ENCODE measurements around the gene CDHR3. TPM values are rescaled to one million over a fixed set of nuclear protein-coding genes. Genes with fewer than 3 reads are reported as not detected.

Gene CDHR3
- polyA plus RNA-seq, 1 donor from 2014 or later: 2.9 TPM

GRCh38 chr7:106045139-106045538, 82.1 kb downstream of the CDHR3 start:
- H3K27me3 ChIP-seq (ENCODE audit: insufficient read depth, low read depth, low read length): no peaks in the 10 kb centered on the region
- no peaks in the 10 kb centered on the region for H3F3A ChIP-seq (ENCODE audit: insufficient read depth, low read length, poor library complexity, severe bottlenecking)
- H3K4me3 ChIP-seq (ENCODE audit: low read length): no peak overlapping the region
- no peak overlapping the region for H3K9ac ChIP-seq (ENCODE audit: low read length)
- H3K9me2 ChIP-seq (ENCODE audit: insufficient read depth, low read length): no peaks in the 10 kb centered on the region
- H3K36me3 ChIP-seq (ENCODE audit: insufficient read depth, low read length): no peaks in the 10 kb centered on the region
- no peaks in the 10 kb centered on the region for H3K9me3 ChIP-seq (ENCODE audit: low read length)
- no peak for TF ChIP-seq CTCF (IDR thresholded peaks at IDR 0.05; ENCODE audit: poor library complexity, severe bottlenecking)
- TF ChIP-seq EP300 (conservative IDR thresholded peaks at IDR 0.05; ENCODE audit: poor library complexity, severe bottlenecking): no peak
- no peak for TF ChIP-seq RAD21 (conservative IDR thresholded peaks at IDR 0.05)
- TF ChIP-seq POLR2AphosphoS5 (IDR thresholded peaks at IDR 0.05): no peak
- no peak for TF ChIP-seq EZH2 (IDR thresholded peaks at IDR 0.05; ENCODE audit: borderline replicate concordance, insufficient read depth, low read length, poor library complexity, severe bottlenecking)
- TF ChIP-seq TAF1 (IDR thresholded peaks at IDR 0.05; ENCODE audit: low read depth): no peak
- TF ChIP-seq REST (IDR thresholded peaks at IDR 0.05; ENCODE audit: borderline replicate concordance): no peak
- no peak for TF ChIP-seq MXI1 (conservative IDR thresholded peaks at IDR 0.05; ENCODE audit: poor library complexity, severe bottlenecking)
- no peak for TF ChIP-seq SMC3 (conservative IDR thresholded peaks at IDR 0.05; ENCODE audit: poor library complexity)
- H2AFZ ChIP-seq (ENCODE audit: low read depth, low read length): no peak overlapping the region
- no peak overlapping the region for H3K27ac ChIP-seq (ENCODE audit: low read length)
- H3K4me2 ChIP-seq (ENCODE audit: low read length): no peak overlapping the region
- no peaks in the 10 kb centered on the region for H3K79me2 ChIP-seq (replicated peaks; ENCODE audit: insufficient read depth, low read length)
- H4K20me1 ChIP-seq (ENCODE audit: insufficient read depth): no peaks in the 10 kb centered on the region

GRCh38 chr7:106045586-106045985, 82.5 kb downstream of the CDHR3 start:
- H3K4me2 ChIP-seq (ENCODE audit: low read length): no peak overlapping the region
- no peaks in the 10 kb centered on the region for H3K79me2 ChIP-seq (replicated peaks; ENCODE audit: insufficient read depth, low read length)
- no peaks in the 10 kb centered on the region for H3F3A ChIP-seq (ENCODE audit: insufficient read depth, low read length, poor library complexity, severe bottlenecking)
- no peak for TF ChIP-seq TAF1 (IDR thresholded peaks at IDR 0.05; ENCODE audit: low read depth)
- TF ChIP-seq EP300 (conservative IDR thresholded peaks at IDR 0.05; ENCODE audit: poor library complexity, severe bottlenecking): no peak
- TF ChIP-seq SMC3 (conservative IDR thresholded peaks at IDR 0.05; ENCODE audit: poor library complexity): no peak
- TF ChIP-seq MXI1 (conservative IDR thresholded peaks at IDR 0.05; ENCODE audit: poor library complexity, severe bottlenecking): no peak
- no peak for TF ChIP-seq REST (IDR thresholded peaks at IDR 0.05; ENCODE audit: borderline replicate concordance)
- TF ChIP-seq EZH2 (IDR thresholded peaks at IDR 0.05; ENCODE audit: borderline replicate concordance, insufficient read depth, low read length, poor library complexity, severe bottlenecking): no peak
- no peak for TF ChIP-seq CTCF (IDR thresholded peaks at IDR 0.05; ENCODE audit: poor library complexity, severe bottlenecking)
- TF ChIP-seq RAD21 (conservative IDR thresholded peaks at IDR 0.05): no peak
- no peak for TF ChIP-seq POLR2AphosphoS5 (IDR thresholded peaks at IDR 0.05)
- H3K9ac ChIP-seq (ENCODE audit: low read length): no peak overlapping the region
- no peak overlapping the region for H3K27ac ChIP-seq (ENCODE audit: low read length)
- no peaks in the 10 kb centered on the region for H3K9me2 ChIP-seq (ENCODE audit: insufficient read depth, low read length)
- H4K20me1 ChIP-seq (ENCODE audit: insufficient read depth): no peaks in the 10 kb centered on the region
- no peaks in the 10 kb centered on the region for H3K36me3 ChIP-seq (ENCODE audit: insufficient read depth, low read length)
- H3K4me3 ChIP-seq (ENCODE audit: low read length): no peak overlapping the region
- H2AFZ ChIP-seq (ENCODE audit: low read depth, low read length): no peak overlapping the region
- H3K27me3 ChIP-seq (ENCODE audit: insufficient read depth, low read depth, low read length): no peaks in the 10 kb centered on the region
- H3K9me3 ChIP-seq (ENCODE audit: low read length): no peaks in the 10 kb centered on the region
